HG02610 (cell line): ENCODE measurements around the gene PICK1.

Experiments used
- ATAC-seq: cut with Tn5 transposase; IDR thresholded peaks from one replicate; pipeline ENCODE4 v1.9.1; 2021; ENCODE audit warnings: mild to moderate bottlenecking, moderate library complexity; ENCODE audit not compliant: unreplicated experiment

The PICK1 gene

DNA sequence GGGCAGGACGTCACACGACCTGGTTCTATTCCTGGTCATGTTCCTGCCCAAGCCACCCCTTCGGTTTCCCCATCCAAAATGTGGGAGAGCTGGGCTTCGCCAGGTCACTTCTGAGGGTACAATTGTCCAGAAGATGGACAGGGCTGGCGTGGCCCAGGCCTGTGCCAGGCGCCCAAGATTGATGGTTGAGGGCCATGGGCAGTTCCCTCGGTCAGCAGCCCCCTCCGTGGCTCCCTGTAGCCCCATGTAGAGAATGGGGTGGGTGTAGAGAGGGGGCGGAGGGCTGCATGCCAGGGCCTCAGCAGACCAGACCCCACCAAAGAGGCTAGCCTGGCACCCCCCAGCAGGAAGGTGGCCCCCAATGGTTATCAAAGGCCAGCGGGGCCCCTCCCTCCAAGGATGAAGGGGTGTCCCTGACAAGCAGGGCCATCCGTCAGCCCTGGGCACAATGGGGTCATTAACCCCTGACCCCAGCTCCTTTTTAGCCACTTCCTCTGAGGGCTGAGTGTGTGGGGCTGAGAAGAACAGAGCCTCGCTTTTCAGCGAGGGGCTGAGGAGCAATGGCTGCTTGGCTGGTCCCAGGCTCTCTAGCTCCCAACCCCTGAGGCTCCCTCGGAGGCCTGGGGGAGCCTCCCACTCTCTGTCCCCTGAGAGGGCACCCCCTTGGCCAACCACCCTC is 11.0 kb upstream of the PICK1 start:
- no peak for ATAC-seq

DNA sequence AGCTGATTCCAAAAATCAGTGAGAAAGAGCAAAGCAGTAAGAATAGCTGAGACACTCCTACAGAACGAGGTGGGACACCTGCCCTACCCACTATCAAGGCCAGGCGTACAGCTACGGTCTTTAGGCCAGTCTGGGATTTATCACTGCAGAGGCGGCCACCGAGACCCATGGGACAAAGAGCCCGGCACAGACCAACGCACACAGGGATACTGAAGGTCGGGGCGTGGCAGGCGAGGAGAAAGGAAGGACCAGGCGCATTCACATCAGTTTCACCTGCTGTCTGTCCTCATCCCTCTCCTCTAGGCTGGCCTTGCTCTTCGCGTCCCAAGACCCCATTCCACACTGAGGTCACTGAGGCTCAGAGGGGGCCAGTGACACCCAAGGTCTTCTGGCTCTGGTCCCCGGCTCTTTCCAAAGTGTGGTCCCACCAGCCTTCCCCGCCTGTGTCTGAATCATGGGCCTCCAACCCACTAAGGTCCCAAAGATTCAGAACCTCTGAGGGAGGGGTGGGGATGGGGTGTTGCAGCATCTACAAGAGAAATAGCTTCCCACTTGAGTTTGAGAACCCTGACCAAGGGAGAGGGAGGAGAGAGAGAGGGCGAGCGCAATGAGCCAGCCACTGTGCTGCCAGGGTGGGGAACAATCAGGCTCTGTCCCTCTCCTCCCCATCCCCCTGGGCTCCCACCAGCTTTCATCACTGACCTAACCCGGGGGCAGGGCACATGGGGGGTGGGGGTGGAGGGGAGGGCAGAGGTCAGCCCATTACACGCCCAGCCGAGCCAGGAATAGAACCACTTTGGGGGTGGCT is 7.2 kb upstream of the PICK1 start:
- no peak for ATAC-seq

DNA sequence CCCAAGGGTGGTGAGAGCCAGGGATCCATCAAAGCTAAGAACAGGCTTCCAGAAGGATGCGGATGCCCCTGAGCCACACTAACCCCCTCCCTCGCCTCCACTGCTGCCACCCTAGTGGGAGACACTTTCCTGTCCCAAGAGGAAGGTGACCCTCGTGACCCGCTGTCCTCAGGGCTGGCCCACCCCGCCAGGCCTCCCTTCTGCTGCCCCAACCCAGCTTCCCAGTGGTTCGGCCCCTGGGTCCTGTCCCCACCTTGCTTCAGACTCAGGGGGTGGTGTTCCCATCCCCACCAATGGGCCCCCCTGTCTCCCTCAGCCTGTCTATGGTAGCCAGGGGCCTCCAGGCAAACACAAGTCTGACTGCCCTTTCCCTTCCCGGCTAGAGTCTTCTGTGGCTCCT is 6.5 kb upstream of the PICK1 start:
- no peak for ATAC-seq

DNA sequence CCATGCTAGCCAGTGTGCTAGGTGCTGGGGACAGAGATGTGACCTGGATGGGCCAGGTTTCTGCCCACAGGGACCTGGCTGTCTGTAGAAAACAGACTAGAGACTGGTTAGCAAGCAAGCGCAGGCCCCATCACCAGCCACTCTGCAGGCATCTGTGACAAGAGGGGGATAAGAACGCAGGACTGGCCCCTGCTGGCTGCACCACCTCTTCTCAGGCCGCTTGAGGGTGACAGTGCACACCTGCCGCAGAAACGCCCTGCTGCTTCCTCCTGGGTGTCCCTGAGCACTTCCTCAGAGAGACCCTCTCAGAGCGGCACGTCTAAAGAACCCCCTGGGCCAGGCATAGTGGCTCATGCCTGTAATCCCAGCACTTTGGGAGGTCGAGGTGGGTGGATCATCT is 5.9 kb upstream of the PICK1 start:
- ATAC-seq = no peak

DNA sequence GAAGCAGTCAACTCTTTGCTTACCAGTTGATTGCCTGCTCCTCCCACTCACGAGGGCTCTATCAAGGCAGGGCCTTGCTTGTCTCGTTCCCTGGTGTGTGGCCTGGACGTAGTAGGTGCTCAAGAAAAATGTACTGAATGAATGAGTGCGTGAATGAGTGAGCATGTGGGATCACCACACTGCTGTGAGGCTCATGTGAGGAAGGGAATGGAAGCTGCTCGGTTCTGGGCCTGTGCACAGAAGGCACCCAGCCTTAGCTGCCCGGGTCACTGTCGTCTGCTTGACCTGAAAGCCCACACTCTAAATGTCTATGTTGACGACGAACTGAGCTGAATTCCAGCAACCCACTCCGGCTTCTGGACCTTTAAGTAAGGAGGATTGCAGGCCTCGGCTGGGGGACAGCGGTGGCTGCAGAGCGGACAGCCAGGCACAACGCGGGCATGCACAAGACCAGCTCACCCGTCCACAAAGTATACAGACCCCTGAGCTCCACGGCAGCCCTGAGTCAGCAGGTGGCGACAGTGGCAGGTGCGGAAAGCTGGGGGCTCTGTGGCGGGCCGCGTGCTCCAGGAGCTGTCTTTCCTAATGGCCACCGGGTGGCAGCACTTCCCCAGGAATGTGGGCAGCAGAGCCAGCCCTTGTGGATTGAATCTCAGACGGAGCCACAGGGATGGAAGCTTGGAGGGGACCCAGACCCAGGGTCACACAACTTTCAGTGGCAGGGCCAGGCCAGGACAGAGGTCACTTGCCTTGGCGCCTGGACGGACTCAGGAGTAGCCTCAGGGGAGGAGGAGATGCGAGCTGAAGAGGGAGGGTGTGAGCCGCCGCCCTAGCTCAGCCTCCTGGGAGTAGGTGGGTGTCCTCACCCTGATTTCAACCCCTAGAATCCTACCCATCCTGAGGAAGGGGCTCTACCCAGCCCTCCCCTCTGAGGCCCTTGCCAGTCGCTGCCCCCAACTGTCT is 5.0 kb upstream of the PICK1 start:
- ATAC-seq = peak; percentile 46

DNA sequence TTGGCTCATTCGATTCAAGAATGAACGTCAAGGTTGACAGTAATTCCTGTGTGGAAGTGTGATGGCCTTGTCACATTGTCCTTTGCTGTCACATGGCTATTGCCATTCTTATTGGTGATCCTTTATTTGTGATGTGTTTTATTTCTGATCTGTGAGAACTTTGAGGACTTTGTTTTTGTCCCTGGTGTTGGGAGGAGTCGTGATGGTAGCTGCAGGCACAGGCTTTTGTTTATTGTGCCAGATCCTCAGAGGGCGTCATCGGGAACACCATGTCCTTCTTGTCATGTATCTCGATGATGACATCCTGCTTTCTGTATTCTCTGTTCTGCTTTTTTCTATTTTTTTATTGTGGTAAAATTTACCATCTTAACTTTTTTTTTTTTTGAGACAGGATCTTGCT is 5.6 kb downstream of the PICK1 start:
- ATAC-seq = no peak

DNA sequence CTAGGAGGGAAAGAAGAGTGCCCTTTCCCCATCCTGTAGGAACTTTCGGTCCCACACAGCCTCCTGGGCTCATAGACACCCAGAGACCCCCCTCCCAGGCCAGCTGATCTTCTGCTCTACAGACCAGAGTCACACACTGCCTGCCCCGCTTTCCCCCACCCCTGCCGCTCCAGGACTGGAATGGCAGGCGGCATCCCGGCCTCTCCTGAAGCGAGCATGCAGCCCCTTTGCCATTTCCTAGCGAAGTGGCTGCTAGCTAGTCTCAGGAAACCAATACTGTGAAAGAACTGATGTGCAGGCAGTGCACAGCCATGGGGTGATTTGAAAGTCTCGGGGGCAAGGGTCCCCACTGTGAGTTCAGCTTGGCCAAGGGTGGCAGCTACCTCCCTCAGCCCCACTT is 8.3 kb downstream of the PICK1 start:
- ATAC-seq = no peak

DNA sequence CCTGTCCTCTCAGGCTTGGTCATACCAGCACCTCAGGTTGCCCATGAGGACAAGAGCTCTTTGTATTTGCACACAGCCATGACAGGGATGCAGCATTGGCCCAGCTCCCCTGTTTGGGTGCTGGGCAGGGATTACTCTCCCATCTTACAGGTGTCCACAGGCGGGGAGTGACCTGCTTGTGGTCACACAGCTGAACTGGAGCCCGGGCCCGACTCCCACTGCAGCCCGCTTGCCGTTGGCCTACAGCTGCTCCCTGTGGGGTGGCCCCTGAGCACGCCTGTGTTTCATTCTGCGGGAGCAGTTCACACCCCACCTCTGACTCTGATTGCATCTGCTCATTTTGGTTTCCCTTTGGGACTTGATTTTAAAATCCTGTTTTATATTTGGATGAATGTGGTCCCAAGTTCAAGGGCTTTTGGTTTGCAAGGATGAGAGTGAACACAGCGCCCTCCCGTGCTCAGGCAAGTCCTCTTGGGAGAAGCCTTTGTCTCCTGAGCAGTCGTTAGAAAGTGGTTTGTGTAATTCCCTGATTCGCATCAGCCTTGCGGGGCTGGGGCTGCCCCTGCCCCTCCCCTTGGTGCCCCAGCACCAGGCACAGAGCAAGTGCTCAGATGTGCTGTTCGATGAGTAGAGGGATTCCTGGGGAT is 9.3 kb downstream of the PICK1 start:
- no peak for ATAC-seq

DNA sequence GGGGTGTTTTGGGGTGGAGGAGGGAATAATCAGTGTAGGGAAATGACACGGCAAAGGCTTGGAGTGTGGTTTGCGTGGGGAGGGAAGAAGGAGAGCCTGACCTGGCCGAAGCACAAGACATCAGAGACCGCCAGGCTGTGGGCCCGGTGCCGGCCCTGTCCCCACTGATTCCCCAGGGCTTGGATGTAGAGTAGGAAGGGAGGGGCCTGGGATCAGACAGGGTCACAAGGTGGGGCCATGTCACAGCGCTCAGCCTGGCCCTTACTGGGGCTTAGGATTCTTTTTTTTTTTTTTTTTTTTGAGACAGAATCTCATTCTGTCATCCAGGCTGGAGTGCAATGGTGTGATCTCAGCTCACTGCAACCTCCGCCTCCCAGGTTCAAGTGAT is 9.8 kb downstream of the PICK1 start:
- ATAC-seq = no peak

DNA sequence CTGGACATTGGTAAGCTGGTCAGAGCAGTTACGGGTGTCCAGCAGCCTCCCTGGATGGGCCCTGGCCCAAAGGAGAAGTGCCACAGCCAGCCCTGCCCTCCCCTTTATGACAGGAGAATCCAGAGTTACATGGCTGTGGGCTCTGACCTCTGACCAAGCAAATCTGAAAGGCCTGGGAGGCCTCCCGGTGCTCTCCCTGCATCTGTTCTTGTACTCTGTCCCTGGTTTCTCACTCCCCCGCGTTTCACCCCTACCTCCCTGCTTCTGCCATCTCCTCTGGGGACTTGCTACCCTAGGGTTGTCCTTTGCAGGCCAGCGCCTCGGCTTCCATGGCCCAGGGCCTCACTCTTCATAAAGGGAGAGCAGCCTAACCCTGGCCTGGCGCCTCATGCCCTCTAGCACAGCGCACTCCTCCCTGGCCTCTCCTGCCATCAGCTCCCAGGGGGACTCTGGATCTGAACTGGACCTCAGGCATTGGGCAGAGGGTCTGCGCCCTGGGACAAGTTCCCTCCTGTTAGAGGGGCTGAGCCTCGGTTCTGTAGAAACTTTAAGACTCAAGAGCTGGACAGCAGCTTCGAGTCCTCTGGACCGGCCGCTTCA is 10.7 kb downstream of the PICK1 start:
- no peak for ATAC-seq

DNA sequence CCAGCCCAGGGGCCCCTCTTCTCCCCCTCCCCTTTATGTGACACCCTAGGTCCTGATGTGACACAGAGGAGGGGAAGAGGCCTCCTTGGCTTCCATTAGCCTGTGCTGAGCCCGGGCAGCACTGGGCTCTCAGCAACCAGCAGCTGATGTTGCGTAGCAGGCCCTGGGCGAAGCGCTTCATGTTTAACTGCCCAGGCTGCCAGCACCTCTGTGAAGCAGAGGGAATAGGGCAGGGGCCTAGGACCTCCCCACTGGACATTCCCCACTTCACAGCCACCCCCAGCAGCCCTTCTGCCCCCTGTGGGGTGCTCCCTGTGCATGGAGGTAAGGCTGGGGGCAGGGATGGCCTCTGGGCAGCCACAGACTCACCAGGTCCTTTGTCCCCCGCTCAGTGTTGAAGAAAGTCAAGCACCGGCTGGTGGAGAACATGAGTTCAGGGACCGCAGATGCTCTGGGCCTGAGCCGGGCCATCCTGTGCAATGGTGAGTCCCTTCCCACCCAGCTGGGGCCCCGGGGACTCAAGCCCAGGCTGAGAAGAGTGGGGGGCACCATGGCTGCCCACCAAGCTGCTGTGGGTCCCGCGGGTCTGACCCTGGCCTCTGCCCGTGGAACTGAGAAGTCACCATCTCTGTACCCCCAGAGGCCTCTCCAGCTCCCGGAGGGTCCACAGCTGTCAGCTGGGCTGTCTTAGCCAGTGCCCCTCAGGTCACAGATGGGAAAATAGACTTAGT is 11.6 kb downstream of the PICK1 start:
- no peak for ATAC-seq

DNA sequence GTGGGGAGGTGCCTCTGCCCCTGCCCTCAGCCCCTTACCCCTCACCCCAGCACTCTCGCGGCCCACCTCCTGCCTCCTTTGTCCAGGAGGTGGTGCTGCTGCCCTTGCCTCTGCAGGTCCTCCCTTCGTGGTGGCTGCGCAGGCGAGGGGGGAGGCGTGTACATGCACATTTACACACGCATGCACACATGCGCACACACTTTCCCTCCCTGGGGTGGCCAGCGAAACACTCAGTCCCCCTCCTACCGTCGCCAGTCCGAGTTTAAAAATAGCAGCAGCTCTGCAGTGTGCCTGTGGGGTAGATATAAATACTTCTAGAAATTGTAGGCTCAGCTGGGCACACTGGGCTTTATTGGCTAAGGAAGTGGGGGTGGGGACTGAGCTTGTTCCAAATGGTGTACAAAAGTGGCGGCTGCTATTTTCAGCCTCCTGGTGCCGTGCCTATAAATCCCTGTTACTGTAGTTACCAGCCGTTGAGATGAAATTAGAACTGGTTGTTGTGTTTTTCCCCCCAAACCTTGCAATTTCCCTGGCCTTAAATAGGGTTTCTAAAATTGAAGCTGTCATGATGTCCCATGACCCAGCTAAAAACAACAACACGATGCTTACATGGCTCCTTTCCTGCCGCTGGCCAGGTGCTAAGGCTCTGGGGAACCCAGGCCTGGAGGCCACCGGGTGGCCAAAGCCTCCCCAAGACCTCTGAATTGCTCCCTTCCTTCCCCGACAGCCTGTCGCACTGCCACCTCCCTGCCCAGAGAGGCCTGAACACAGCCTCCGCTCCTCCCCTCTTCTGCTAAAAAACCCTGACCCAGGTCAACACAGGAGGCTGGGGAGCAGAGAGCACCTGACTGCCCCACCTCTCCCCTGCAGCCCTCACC is 12.4 kb downstream of the PICK1 start:
- ATAC-seq = no peak

DNA sequence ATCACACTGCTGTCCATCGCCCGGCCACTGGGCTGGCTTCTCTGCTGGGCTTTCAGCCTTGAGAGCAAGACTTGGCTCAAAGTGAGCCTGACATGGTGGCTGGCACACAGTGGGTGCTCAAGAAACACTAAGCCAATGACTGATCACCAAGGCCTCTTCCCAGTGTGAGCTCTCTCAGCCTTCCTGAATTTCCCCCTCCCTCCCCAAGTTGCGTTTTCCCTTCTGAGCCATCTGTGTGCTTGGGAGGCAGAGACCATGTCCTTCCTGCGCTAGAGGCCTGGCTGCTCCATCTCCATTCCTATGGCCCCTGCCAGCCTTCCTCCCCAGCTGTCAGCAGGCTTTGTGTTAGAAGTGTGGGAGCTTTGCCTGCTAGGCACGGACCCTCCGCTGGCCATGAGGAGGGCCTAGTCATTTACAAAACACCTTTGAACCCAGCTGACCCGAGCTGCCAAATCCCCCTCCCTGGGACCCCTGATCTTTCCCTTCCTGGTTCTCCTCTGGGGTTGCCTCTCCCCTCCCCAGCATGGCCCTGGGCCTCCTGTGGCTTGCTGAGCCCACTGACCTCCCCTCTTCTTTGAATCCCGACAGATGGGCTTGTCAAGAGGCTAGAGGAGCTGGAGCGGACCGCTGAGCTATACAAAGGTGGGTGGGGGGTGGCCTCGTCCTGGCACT is 13.2 kb downstream of the PICK1 start:
- ATAC-seq = no peak

DNA sequence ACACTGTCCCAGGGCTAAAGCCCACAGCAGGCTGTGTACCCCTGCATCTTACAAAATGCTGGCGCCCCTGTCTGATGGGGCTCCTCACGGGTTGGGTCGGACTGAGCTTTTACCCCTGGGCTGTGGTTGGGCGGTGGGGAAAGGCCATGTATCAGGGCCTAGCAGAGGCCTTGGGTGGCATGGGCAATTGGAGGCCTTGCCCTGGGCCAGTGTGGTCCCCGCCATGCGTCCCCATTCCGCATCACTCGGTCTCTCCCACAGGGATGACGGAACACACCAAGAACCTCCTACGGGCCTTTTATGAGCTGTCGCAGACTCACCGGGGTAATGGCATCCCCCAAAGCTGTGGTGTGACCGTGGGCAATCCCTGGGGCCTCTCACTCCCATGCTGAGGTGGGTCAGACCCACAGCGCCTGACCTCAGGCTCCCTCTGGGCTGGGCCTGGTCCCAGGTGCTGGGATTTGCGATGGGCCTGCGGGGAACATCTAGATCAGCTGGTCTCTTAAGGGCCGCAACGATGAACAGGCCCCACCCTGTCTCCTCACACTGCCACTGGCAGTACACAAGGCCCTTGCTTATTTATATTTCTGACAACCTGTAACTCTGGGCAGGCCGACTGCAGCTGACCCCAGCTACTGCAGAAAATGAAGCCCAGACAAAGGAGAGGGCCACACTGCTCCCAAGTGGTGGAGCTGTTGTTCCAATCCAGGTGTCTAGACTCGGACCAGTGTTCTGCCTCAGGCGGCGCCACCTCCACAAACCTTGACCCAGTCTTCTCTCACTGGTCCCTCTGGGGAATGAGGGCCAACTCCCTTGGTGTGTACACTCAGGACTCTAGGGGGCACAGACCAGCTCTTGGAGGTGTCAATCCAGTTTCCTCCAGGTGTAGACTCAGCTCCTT is 14.5 kb downstream of the PICK1 start:
- no peak for ATAC-seq

DNA sequence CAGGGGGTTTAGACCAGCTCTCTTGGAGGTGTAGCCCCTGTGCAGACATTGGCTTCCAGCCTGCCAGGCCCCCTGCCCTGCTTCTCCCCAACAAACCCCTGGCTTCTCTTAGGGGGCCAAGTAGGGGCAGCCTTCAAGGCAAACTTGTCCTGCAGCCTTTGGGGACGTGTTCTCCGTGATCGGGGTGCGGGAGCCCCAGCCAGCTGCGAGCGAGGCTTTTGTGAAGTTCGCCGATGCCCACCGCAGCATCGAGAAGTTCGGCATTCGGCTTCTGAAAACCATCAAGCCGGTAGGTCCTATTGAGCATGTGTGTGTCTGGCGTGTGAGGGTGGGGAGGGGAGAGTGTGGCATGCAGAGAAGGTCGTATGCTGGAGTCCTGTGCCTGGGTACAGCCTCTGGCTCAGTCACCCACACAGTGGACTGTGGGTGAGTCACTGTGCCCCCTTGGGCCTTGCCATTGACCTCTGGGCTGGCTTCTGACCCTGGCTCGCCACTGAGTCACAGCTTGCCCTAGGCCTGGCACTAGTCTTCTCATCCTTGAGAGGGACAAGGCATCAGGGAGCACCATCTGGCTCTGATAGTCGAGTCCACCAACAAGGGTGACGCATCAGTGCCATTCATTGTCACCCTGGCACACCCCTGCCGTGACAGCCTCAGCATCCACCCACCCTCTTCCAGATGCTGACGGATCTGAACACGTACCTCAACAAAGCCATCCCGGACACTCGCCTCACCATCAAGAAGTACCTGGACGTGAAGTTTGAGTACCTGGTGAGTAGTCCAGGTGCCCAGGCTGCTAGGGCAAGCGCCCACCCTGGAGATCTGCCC is 15.3 kb downstream of the PICK1 start:
- ATAC-seq = no peak
